ENCODE data around the gene ASB2. TPM values are rescaled to one million over a fixed set of nuclear protein-coding genes. Genes with fewer than 3 reads are reported as not detected.

ASB2 gene
- total RNA-seq, 1 experiment from 2014 or later = not detected

- Histone ChIP-seq H3K4me1 (peaks cover 14% of the 10 kb centered on the region), H3K36me3 (ENCODE audit: control insufficient read depth, insufficient read depth, low read length) (no peaks in the 10 kb centered on the region), H3K9me3 (no peaks in the 10 kb centered on the region), H3K4me3 (ENCODE audit: low read depth, low read length) (no peak overlapping the region), H3K27me3 (replicated peaks; ENCODE audit: control insufficient read depth, insufficient read depth, low read length) (no peaks in the 10 kb centered on the region)
- H3K4me1 Mint-ChIP-seq (ENCODE audit: low read depth, unreplicated experiment) = no peaks in the 10 kb centered on the region
- no TSS peak for BruUV-seq (replicated peaks)
- no peaks in the 10 kb centered on the region for H3K27me3 Mint-ChIP-seq (ENCODE audit: insufficient read depth, unreplicated experiment)
- no peaks in the 10 kb centered on the region for H3K36me3 Mint-ChIP-seq (ENCODE audit: insufficient read depth, unreplicated experiment)
- DNase-seq = no peak
- POLR2A ChIA-PET = no interaction called here
- H3K9me3 Mint-ChIP-seq (ENCODE audit: unreplicated experiment) = no peaks in the 10 kb centered on the region
- intact Hi-C loops (cut with micrococcal nuclease; ENCODE audit: unreplicated experiment) = no loop called here
- CTCF ChIA-PET = no interaction called here
- H3K27ac Mint-ChIP-seq (ENCODE audit: unreplicated experiment) = no peak overlapping the region
- TF ChIP-seq CTCF (IDR thresholded peaks at IDR 0.05; ENCODE audit: insufficient read depth in 1 of 2, low read depth in 1 of 2, low read length in 1 of 2, severe bottlenecking in 1 of 2, unreplicated experiment in 1 of 2) = no peak
- no peak overlapping the region for H3K4me3 Mint-ChIP-seq (ENCODE audit: unreplicated experiment)
Observed at GRCh38 chr14:93949511-93950075, 26.8 kb downstream of the ASB2 start.

GRCh38 chr14:93947282-93947681 lies 29.1 kb downstream of the ASB2 start:
- Histone ChIP-seq H3K36me3 (ENCODE audit: control insufficient read depth, insufficient read depth, low read length) (no peaks in the 10 kb centered on the region), H3K27me3 (replicated peaks; ENCODE audit: control insufficient read depth, insufficient read depth, low read length) (no peaks in the 10 kb centered on the region), H3K9me3 (no peaks in the 10 kb centered on the region), H3K4me3 (ENCODE audit: low read depth, low read length) (no peak overlapping the region), H3K4me1 (peaks cover 14% of the 10 kb centered on the region)
- no peaks in the 10 kb centered on the region for H3K36me3 Mint-ChIP-seq (ENCODE audit: insufficient read depth, unreplicated experiment)
- ChIA-PET CTCF (no interaction called here), POLR2A (no interaction called here)
- no peaks in the 10 kb centered on the region for H3K9me3 Mint-ChIP-seq (ENCODE audit: unreplicated experiment)
- no peak for DNase-seq
- no peaks in the 10 kb centered on the region for H3K4me1 Mint-ChIP-seq (ENCODE audit: low read depth, unreplicated experiment)
- no peaks in the 10 kb centered on the region for H3K27me3 Mint-ChIP-seq (ENCODE audit: insufficient read depth, unreplicated experiment)
- BruUV-seq (replicated peaks) = no TSS peak
- H3K4me3 Mint-ChIP-seq (ENCODE audit: unreplicated experiment) = no peak overlapping the region
- intact Hi-C loops (cut with micrococcal nuclease; ENCODE audit: unreplicated experiment) = no loop called here
- H3K27ac Mint-ChIP-seq (ENCODE audit: unreplicated experiment) = no peak overlapping the region
- TF ChIP-seq CTCF (IDR thresholded peaks at IDR 0.05; ENCODE audit: insufficient read depth in 1 of 2, low read depth in 1 of 2, low read length in 1 of 2, severe bottlenecking in 1 of 2, unreplicated experiment in 1 of 2) = no peak

- Mint-ChIP-seq H3K4me1 (ENCODE audit: low read depth, unreplicated experiment) (no peaks in the 10 kb centered on the region), H3K27ac (ENCODE audit: unreplicated experiment) (no peak overlapping the region), H3K4me3 (ENCODE audit: unreplicated experiment) (no peak overlapping the region), H3K27me3 (ENCODE audit: insufficient read depth, unreplicated experiment) (no peaks in the 10 kb centered on the region), H3K9me3 (ENCODE audit: unreplicated experiment) (no peaks in the 10 kb centered on the region), H3K36me3 (ENCODE audit: insufficient read depth, unreplicated experiment) (no peaks in the 10 kb centered on the region)
- no peak for DNase-seq
- TF ChIP-seq CTCF (IDR thresholded peaks at IDR 0.05; ENCODE audit: insufficient read depth in 1 of 2, low read depth in 1 of 2, low read length in 1 of 2, severe bottlenecking in 1 of 2, unreplicated experiment in 1 of 2) = no peak
- no peaks in the 10 kb centered on the region for H3K36me3 ChIP-seq (ENCODE audit: control insufficient read depth, insufficient read depth, low read length)
- H3K4me1 ChIP-seq = peaks cover 14% of the 10 kb centered on the region
- POLR2A ChIA-PET = no interaction called here
- no peaks in the 10 kb centered on the region for H3K27me3 ChIP-seq (replicated peaks; ENCODE audit: control insufficient read depth, insufficient read depth, low read length)
- BruUV-seq (replicated peaks) = no TSS peak
- no peaks in the 10 kb centered on the region for H3K9me3 ChIP-seq
- CTCF ChIA-PET = no interaction called here
- H3K4me3 ChIP-seq (ENCODE audit: low read depth, low read length) = no peak overlapping the region
- intact Hi-C loops (cut with micrococcal nuclease; ENCODE audit: unreplicated experiment) = no loop called here
Observed at GRCh38 chr14:93946541-93947090, 29.8 kb downstream of the ASB2 start.
